HG03575 (cell line): ENCODE data around the gene MEAK7.

Experiments
- ATAC-seq: cut with Tn5 transposase; IDR thresholded peaks from one replicate; pipeline ENCODE4 v1.9.1; 2021; ENCODE audit not compliant: unreplicated experiment, insufficient number of reproducible peaks, low FRiP score; ENCODE audit errors: extremely low read depth

The MEAK7 gene

DNA sequence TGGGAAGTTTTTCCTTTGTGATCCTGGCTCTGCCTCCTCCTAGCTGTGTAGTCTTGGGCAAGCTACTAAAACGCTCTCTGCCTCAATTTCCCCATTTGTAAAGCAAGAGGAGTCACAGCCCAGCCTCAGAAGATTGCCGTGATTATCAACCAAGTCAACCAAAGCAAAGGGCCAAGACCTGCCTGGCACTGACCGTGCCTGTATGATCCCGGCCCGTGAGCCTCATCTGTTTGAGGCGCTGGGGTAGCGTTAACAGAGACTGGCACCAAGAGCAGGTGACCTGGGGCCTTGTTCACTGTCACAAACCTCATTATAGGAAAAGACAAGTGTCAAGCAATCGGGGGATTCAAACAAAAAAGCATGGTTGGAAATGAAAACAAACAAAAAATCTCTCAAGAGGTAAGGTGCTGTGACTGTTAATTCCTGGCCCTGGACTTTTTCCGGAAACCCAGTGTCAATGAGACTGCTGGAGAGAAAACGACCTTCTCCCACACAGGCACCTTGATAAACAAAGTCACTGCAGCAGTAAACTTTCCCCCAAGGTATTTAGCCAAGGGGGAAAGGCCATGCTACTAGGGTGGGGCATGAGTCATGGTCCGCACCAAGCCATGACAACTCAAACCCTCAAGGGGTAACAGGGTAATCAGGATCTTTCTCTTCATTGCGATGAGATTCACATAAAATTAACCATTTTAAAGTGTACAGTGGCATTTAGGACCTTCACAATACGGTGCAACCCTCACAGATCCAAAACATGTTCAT is 5.4 kb downstream of the MEAK7 start:
- ATAC-seq, result no peak

DNA sequence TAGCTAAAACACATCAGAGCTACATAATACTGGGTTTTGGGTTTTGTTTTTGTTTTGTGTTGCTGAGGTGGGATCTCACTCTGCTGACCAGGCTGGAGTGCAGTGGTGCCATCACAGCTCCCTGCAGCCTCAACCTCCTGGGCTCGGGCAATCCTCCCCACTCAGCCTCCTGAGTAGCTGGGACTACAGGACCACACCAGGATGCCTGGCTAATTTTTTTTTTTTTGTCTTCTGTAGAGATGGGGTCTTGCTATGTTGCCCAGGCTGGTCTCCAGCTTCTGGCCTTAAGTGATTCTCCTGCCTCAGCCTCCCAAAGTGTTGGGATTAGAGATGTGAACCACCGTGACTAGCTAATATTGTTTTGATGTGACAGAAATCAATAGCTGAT is 6.2 kb downstream of the MEAK7 start:
- no peak for ATAC-seq

GRCh38 chr16:84497418-84498222 is 6.8 kb downstream of the MEAK7 start:
- ATAC-seq, result no peak

- no peak for ATAC-seq
Observed at GRCh38 chr16:84496991-84497390, 7.5 kb downstream of the MEAK7 start.

- ATAC-seq, result no peak
Observed at GRCh38 chr16:84495506-84495905, 9.0 kb downstream of the MEAK7 start.

DNA sequence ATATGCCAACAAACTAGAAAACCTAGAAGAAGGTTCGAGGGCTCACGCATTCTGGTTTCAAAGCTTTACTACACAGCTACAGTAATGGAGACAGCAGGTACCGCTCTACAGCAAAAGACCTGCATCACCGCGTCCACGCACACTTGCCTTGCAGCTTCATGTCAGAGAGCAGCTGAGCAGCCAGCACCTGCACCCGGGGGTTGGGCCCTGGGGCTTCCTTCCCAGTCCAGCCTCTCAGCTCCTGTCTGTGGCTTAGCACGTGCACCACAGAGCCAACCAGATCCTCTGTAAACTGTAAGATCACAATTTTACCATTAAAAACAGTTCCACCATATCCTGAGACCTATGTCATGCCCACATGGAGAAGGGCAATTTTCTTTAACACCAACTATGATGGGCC is 15.3 kb downstream of the MEAK7 start:
- ATAC-seq, result no peak

DNA sequence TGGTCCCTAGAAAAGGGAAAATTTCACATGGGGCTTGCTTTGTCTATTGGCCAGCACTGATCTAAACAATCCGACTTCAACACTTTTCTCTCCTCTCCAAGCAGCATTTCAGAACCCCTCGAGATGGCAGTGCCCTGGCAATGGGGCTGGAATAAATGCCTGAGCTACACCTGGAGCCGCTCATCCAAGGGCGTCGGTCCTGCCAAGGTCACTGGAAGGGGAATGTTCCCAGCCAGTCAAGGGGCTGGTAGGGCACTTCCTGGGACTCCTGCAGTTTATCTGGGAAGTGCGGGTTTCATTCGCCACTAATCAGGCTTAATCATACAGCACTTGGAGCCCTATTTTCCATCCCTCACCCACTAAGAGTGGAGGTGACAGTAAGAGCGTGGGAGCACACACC is 17.1 kb downstream of the MEAK7 start:
- no peak for ATAC-seq

- ATAC-seq, result no peak
Observed at GRCh38 chr16:84486551-84487235, 17.8 kb downstream of the MEAK7 start.

- no peak for ATAC-seq
Observed at GRCh38 chr16:84486126-84486525, 18.3 kb downstream of the MEAK7 start.

DNA sequence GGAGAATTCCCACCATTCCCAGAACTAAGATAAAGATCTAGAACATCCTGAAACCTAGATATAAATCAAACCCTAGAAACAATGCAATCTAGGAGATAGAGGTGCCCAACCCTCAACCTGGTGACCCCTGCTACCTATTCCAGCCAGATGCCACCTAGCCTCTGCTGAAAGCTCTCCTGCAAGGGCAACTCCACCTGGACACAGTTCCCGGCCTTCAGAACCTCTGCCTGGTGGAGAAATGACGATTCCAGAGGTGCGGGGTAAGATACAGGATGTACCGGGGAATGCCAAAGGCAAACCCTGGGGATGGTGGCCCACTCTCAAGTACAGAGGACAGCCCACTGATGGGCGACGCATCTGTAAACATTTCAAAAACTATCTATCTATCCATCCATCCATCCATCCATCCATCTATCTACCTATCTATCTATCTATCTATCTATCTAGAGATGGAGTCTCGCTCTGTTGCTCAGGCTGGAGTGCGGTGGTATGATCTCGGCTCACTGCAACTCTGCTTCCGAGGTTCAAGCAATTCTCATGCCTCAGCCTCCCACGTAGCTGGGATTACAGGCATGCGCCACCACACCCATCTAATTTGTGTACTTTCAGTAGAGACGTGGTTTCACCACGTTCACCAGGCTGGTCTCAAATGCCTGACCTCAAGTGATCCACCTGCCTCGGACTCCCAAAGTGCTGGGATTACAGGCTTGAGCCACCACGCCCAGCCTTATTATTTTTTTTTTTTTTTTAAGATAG is 19.0 kb downstream of the MEAK7 start:
- ATAC-seq, result no peak

GRCh38 chr16:84484579-84485254 is 19.7 kb downstream of the MEAK7 start:
- no peak for ATAC-seq

DNA sequence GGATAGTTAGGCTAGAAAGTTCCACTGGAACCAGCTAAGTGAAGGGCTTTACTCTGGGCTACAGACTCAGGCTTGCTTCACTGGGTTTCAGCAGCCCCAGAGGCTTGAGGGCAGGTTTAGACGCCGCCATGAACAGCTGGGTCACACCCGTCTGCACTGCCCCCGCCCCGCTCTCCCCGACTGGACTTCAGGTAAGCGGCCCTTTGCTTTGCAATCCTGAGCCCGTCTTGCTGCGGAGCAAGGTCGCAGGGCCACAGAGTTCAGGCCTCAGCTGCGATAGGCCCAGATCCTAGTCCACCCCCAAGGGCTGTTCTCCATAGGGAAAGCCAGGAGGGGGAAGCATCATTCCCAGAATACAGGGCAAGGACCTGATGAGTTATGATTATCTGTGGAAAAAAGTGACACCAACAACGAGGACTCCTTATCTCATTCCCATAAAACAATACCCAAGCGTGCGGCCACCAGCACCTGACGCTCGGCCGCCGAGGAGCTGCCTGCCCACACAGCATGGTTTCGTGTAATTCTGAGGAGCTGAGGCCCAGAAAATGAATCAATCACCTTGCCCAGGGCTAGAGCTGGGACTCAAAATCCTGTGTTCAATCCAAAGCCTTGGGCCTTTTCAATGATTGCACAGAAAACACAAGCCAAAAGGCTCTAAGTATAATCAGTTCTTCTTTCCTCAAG is 20.4 kb downstream of the MEAK7 start:
- ATAC-seq, result no peak

DNA sequence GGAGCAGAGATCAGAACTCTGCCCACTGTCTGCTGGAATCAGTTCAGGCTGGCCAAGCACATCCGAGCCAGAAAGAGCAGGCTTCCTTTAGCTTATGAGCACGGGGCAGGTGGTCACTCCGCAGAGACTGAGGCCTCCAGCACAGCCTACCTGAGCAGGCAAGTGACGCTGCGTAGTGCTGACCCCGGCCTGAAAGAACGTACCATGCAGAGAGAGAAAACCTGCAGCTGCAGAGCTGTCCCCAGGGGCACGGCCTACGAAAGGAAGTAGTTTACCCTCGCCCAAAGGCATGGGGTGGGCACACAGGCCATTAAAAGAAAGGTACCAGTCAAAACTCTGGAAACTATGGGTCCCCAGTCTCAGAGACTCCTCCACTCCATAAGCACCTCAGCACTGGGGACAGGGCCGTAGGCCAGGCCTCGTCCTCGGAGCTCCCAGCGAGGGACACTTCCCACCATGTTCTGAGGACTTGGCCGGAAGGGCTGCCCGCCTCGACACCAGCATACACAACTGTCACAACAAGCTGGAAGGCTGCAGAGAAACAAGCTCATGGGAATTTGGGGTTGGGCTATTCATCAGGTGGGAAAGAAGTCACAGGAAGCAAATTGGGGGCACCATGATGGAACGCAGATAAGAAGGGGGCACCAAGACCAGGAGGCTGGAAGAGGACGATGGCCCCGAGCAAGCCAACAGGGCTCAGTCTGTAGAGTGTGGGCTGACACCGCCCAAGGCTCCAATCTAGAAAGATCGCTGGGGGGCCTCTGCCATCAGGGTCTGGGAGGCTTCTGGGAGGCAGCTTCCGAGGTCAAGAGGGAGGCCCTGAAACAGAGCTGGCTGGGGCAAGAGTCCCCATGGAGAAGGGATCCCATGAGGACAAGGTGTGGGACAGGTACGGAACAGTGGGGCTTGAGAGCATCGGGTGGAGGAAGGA is 21.2 kb downstream of the MEAK7 start:
- no peak for ATAC-seq

- ATAC-seq, result no peak
Observed at GRCh38 chr16:84482001-84482891, 22.2 kb downstream of the MEAK7 start.

- ATAC-seq, result no peak
Observed at GRCh38 chr16:84481051-84481735, 23.3 kb downstream of the MEAK7 start.
